Forelimb muscle (tissue), 1 donor: Measurements from ENCODE around the gene POF1B. TPM values are rescaled to one million over a fixed set of nuclear protein-coding genes. Genes with fewer than 3 reads are reported as not detected.
"Not testable (repeated sequence)": the region's sequence is repeated elsewhere in the genome, so short reads cannot be mapped to it uniquely, and the experiment has no call there.

ENCODE experiments used
- DNase-seq: peaks from one replicate; pipeline ENCODE4 v3.0.0-alpha.2; 2013; ENCODE audit warnings: low read depth
- polyA plus RNA-seq: library from polyadenylated mRNA; unstranded; fragments of 120-200 nt; gene quantifications from one replicate; pipeline ENCODE4 v1.2.1, GENCODE V29; 2013; ENCODE audit not compliant: insufficient read length

The POF1B gene, protein sequence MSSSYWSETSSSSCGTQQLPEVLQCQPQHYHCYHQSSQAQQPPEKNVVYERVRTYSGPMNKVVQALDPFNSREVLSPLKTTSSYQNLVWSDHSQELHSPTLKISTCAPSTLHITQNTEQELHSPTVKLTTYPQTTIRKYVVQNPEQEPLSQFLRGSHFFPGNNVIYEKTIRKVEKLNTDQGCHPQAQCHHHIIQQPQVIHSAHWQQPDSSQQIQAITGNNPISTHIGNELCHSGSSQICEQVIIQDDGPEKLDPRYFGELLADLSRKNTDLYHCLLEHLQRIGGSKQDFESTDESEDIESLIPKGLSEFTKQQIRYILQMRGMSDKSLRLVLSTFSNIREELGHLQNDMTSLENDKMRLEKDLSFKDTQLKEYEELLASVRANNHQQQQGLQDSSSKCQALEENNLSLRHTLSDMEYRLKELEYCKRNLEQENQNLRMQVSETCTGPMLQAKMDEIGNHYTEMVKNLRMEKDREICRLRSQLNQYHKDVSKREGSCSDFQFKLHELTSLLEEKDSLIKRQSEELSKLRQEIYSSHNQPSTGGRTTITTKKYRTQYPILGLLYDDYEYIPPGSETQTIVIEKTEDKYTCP
- 0.05 TPM for polyA plus RNA-seq

DNA sequence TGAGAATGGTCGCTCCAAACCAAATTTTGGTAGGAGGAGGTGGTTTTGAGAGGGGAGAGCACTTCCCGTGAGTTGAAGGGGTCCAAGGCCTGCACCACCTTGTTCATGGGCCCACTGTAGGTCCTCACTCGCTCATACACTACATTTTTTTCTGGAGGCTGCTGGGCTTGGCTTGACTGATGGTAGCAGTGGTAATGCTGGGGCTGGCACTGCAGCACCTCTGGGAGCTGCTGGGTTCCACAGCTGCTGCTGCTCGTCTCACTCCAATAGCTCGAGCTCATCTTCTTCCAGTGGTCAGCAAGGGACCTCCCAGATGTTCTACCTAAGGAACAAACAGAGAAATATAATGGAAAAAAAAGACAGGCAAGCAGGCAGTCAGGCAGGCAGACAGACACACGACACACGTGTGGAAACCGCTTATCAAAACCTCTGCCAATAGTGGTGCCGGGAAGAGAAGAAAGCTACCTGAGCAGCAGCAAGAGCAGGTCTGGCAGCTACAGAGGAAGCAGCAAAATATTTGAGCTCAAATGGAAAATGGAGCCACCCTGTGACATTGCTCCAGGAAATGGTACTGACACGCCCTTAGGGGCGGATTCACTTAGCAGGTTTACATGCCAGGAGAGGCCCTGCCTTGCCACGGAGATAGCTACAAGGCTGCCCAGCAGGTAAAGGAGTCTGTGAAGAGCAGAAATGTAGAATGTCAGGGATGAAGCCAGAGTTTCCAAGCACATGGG, at the start of gene POF1B:
Gene POF1B (minus strand): TSS at position 492 of the 734 bp plus-strand sequence. CDS start 211 bp downstream, at position 281.
- no peak for DNase-seq

DNA sequence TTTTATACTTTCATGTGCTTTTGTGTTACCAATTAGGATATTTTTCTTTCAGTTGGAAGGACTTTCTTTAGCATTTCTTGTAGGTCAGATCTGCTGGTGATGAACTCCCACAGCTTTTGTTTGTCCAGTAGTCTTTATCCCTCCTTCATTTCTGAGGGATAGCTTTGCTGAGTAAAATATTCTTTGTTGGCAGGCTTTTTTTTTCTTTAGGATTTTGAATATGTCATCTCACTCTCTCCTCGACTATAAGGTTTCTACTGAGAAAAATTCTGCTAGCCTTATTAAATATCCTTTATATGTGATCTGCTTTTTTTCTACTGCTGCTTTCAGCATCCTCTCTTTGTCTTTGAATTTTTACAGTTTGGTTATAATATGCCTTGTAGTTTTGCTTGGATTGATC, 49.6 kb upstream of the POF1B start:
- no peak for DNase-seq

DNA sequence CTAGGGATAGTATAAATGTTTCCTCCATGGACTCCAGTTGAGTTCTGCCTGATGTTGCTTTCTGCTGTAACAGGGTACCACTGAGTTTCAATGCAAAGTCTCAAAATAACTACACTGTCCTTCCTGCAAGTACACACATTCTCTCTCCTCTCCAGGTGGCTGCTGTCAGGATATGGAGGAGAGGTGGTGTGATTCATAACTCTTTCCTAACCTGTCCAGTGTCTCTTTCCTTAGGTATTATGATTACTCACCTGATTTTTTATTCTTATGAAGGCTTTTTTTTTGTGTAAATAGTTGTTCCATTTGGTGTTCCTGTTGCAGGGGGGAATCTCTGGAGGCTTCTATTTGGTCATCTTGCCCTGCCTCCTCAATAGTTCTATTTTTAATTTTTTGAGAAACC, 39.8 kb upstream of the POF1B start:
- no peak for DNase-seq

DNA sequence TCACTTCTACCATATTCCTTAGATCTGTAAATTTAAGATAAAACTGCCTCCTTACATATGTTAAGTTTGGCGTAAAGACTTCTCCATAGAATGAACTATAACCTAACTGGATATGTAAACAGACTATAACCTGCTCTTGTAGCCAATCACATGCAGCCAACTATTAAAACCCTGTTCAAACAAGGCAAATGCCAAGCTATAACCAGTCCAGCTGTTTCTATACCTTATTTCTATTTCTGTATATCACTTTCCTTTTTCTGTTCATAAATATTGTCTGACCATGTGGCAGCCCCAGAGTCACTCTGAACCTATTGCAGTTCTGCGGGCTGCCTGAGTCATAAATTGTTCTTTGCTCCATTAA, 12.4 kb upstream of the POF1B start:
- no peak for DNase-seq

DNA sequence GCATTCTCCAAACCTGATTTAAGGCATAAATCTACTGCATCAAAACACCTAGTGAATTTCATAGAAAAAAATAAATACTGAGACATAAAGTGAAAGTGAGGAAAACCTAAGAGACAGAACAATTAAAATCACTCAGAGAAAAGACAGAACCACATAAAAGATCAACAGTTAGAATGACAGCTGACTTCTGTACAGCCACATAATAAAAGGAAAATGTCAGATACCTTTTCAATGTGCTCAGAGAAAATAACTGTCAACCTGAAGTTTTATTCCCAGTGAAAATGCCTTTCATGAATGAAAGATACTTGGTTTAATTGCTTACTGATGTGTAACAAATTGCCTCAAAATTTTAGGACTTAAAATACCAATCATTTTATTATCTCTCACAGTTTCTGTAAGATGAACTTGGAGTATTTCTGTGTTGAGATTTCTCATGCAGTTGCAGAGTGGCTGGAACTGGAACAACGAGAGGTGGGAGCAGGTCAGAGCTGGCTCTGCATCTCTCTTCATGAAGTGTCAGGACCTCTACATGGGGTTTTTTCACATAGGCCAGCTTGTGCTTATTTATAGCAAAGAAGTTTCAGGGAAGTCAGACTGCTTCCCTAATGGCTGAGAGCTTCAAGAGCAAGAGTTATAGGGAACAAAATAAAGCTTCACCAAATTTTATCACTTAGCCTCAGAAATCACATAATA, 11.9 kb upstream of the POF1B start:
- no peak for DNase-seq

DNA sequence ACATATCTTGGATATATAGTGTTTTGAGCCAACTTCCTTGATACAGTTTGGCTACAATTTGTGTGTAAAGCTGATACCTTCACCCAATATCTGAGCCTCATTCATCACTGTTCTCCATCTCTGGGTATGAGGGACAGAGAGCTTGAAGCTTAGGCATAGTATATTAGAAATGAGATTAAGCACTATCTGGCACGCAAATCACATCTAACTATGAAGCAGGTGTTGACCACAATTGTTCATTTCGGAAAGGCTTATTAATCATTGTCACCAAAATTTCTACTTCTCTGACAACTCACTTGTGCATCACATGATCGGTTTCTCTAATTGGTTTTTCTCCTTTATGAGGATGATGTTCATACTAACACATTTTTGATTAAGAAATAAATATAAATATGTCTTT, 2.1 kb upstream of the POF1B start:
- DNase-seq = no peak

DNA sequence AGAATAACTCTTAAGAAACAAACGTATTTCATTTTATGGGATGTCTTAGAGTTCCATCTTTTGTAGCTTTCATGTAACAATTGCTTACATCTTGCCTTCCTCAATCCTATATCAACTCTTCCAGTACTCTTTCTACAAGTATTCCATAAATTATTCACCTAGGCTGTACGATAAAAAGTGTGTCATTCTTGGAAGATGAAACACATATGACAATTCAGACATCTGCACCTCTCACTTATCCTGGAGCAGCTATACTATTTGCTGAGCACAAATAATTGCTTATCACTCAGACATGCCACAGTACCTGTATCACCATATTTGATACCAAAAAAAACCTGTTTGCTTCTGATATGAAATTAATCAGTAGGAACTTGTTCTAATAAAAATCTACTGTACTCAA, 1.0 kb downstream of the POF1B start:
- no peak for DNase-seq

DNA sequence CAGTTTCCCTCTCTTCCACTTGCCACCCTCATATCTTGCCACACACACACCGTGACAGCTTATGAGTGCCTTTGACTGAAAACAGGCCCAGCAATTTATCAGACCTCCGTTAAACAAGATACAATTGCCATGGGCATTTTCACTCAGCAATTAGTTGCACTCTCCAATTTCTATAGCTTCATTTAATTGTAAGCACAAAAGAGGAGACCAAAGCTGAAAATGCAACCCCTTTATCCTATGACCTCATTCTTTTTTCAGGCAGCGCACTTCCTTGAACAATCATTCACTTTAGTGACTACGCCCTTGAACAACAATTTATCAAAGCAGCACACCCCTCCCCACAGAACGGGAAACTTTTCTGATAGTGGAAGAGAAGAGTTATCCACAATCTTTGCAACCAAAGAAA, 4.1 kb downstream of the POF1B start:
- no peak for DNase-seq

DNA sequence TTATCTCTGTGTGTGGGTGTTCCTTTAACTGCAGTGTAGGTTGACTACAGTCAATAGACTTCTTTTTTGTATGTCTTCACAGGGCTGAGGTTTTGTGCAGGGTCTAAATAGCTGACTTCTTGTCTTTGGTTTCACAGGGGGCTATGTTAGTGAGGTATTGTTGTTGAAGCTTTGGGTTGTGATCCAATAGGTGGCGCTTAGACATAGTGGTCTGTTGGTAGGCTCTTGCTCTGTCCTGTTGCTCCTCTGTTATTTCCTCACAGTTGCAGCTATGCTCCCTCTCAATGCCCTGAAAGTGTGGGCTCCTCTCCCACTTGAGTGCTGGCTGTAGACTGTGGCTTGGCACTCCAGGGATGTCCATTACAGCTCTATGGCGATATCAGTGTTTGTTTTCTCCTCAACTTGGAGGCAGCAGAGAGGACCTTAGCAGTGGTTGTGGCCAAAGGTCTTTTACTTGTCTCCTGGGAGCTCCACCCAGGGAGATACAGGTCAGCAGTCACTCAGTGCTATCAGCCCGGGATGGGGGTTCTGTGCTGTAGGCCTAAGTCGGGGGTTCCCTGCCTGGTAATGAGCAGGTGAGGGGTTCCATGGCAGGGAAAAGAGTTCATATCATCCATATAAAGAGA, 14.0 kb downstream of the POF1B start:
- no peak for DNase-seq

DNA sequence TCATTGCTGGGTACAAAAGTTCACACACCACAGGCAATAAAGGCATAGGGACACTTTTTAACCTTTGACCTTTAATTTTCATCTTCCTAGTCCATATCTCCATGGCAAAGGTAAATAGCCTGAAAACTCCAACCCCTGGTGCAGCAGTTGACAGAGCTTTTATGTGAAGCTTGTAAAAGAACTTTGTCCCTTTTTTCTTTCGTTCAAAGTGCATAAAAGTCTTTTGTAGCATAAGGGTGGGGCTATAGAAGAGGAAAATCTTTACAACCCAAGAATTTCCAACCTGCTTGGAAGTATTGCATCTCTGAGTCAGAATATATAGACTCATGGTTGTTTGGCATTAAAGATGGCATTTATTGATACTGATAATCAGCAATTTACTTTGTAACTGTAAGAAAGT, 20.4 kb downstream of the POF1B start:
- DNase-seq = no peak

DNA sequence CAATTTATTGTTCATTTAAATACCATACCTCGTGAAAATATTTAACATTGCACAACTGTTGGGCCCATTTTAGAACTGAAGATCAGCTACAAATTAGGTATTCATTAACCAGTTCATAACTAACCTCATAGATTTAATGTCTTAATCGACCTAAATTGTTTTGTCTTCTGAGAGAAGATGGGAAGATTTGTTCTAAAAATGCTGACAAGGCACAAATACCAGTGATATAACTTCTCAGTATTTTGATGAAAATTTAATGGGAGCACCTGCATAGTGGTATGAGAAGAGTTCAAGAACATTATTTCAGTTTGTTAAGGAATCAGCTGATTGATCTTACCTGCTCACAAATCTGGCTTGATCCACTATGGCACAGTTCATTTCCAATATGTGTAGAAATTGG, 33.9 kb downstream of the POF1B start:
- no peak for DNase-seq

DNA sequence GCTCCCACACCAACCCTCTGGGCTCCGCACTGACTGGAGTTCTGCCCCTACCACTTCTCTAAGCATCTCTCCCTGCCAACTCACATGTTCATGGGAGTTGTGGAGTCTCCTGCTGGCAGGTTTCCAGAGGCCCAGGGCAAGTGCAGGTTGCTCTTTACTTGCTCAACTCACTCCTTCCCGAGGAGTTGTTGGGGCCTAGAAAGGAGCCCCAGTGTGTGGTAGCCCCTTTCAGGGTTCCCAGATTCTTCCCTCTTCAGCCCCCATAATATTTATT, 52.5 kb downstream of the POF1B start:
- no peak for DNase-seq

DNA sequence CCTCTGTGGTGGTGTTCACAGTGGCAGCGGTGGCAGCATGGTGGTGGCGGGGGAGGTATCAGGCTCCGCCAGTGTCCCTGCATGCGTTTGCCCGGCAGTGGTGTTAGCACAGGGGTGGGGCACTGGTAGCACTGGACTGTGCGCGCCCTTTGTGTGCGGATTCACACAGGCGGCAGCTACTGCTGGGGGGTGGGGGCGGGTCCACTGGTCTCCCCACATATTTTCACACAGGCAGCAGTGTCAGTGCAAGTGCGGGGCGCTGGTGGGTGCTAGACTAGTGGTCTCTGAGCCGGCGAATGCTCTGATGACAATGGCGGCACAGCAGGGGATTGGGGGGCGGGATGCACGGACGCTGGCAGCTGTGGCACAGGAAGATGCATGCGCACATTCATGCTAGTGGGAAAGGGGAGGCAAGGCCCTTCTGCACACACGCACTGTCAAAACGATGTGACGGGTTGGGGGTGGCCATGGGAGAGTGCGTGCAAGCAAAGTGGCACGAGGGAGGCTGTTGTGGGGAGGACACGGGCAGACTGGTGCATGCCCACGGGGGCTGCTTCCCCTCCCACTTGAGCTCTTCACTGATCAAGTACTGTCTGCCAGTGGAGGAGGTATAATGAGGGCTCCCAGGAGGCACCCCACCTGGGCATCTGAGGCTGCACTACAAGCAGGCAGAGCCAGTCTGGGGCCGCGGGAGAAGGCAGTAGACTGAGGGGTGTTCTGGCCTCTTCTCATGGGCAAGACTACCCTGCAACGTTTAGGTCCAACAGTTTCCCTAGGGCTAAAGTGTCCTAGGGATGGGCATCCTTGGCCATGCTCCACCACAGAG, 53.0 kb downstream of the POF1B start:
- no peak for DNase-seq

DNA sequence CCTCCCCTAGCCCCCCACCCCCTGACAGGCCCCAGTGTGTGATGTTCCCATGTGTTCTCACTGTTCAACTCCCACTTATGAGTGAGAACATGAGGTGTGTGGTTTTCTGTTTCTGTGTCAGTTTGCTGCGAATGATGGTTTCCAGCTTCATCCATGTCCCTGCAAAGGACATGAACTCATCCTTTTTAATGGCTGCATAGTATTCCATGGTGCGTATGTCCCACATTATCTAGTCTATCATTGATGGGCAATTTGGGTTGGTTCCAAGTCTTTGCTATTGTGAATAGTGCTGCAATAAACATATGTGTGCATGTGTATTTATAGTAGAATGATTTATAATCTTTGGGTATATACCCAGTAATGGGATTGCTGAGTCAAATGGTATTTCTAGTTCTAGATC, 68.1 kb downstream of the POF1B start:
- not testable (repeated sequence) for DNase-seq

DNA sequence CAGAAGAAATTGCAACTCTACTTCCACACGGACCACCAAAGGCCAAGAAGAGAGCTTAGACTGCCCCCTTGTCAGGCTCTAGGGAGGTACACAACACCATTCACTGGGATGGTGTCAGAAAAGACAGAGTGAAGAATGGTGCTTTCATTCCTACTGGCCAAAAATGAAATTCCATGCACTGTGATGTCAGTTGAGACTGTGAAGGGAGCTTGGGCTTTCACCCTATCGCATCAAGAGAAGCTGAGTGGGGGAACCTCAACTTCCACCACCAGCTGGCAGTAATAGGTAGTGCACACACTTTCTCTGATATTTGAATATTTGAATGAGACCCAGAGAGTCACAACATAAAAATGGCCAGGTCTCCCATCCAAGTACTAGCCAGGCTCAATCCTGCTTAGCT, 69.7 kb downstream of the POF1B start:
- DNase-seq = no peak

DNA sequence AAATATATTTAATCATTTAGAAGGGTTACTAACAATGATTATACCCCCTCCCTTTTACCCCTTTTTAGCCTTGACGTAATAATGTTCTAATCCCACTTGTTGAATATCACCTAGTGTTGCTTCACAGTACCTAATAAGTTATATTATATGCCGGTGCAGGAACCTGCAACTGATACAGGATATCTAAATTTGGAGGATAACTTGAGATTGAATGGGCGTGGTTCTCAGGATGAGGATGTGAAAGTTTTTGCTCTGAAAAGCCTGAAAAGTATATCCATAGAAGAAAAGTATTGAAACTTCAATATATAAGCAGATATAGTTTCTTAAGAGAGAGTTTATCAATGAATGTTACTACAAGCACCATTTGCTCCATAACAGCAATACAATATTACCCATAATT, 75.9 kb downstream of the POF1B start:
- DNase-seq = no peak

DNA sequence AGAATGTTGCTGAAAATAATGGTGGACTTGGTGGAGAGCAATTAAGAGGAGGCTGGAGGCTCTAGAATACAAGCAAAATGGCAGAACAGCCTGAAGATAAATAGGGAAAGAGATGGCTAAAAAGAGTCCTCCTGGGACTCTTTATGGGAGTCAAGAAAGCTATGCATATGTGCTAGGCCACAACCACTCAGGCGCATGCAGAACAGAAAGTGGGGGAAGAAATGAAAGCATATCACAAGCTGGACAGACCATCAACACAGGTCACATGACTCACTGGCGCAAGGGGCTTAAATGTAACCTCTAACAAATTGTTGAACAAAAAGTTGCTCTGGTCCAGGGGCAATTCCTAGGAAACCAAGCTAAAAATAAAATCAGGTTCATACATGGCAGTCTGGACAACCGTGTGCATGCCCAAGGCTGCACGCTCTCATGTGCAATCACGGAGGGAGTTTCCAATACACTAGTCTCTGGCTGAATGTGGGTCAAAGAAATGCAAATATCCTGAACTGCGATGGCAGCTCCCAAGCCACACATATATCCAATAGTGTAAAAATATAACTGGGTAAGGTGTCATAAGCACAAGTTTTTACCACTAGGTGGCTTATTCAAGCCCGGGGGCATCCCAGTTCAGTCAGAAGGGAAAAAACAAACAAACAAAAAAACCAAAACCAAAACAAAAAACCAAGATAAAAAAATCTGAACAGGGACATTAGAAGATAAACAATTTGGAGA, 90.3 kb downstream of the POF1B start:
- no peak for DNase-seq

DNA sequence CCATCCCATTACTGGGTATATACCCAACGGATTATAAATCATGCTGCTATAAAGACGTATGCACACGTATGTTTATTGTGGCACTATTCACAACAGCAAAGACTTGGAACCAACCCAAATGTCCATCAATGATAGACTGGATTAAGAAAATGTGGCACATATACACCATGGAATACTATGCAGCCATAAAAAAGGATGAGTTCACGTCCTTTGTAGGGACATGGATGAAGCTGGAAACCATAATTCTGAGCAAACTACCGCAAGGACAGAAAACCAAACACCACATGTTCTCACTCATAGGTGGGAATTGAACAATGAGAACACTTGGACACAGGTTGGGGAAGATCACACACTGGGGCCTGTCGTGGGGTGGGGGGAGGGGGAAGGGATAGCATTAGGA, 94.2 kb downstream of the POF1B start:
- not testable (repeated sequence) for DNase-seq

DNA sequence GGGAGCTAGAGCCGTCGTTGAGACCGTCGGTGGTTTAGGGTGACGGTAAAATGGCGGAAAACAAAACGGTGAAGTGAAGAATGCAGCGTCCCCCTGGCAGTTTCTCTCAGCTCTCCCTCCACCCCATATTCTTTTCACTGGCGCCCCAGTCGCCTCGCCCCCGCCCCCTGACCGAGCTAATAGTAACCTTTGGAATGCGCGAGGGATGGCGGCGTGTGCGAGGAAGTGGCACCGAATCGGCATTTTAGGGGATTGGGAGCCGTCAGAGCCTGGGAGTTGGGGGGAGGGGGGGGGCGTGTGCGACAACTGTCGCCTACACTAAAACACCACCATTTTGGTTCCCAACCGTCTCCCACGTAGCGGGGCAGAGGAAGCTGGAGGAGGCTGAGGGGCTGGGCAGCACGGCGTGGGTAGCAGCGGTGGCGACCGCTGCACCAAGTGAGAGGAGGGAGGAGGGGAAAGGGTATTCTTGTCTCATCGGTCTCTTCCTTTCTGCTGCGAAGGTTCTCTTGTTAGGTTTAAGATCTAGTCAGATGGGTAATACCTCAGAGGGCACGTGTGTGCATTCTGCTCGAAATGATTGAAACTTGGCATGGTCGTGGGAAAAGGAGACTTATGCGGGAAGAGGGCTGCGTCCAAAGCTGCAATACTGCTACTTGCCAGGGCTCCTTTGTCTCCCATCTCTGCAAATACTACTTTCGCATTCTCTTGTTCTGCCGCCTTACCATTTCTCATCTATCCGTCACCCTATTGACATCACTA, 134.8 kb downstream of the POF1B start:
- DNase-seq = no peak
